ENCODE measurements around the gene PCDHGA9. TPM values are rescaled to one million over a fixed set of nuclear protein-coding genes. Genes with fewer than 3 reads are reported as not detected.

PCDHGA9 gene
- total and polyA plus RNA-seq, 10 of the 15 experiments (the other 5 are each of a cell fraction or from before 2014, with no cell fraction given): 0.08 to 0.63 (median 0.29) TPM; not detected in 2

DNA sequence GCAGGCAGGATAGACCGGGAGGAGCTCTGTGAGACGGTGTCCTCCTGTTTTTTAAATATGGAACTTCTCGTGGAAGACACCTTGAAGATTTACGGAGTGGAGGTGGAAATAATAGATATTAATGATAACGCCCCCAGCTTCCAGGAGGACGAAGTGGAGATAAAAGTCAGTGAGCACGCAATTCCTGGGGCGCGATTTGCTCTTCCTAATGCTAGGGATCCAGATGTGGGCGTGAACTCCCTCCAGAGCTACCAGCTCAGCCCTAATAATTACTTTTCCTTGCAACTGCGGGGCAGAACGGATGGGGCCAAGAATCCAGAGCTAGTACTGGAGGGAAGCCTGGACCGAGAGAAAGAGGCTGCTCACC lies 18.9 kb downstream of the PCDHGA9 start (continued):
- TF ChIP-seq ZNF687 (IDR thresholded peaks at IDR 0.05): no peak

DNA sequence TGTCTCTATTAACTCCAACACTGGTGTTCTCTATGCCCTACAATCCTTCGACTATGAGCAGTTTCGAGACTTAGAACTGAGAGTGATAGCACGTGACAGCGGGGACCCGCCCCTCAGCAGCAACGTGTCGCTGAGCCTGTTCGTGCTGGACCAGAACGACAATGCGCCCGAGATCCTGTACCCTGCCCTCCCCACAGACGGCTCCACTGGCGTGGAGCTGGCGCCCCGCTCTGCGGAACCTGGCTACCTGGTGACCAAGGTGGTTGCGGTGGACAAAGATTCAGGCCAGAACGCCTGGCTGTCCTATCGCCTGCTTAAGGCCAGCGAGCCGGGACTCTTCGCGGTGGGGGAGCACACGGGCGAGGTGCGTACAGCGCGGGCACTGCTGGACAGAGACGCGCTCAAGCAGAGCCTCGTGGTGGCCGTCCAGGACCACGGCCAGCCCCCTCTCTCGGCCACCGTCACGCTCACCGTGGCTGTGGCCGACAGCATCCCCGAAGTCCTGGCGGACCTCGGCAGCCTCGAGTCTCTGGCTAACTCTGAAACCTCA lies 20.2 kb downstream of the PCDHGA9 start:
- intact Hi-C loops (cut with micrococcal nuclease; ENCODE audit: unreplicated experiment): no loop called here
- ChIA-PET RAD21 (ENCODE audit: unreplicated experiment) (no interaction called here), POLR2A (no interaction called here), CTCF (interaction anchor here (0.9 to 10.9 kb wide), 6 partner anchors 53 to 141 kb away, joined by 3 to 245 read pairs (median 22); partner anchors contain the start of gene PCDHGC3), SMC1A (ENCODE audit: uncharacterized antibody, unreplicated experiment) (interaction anchor here (2.7 kb wide), 1 partner anchor 100 kb away, joined by 22 read pairs; no protein-coding TSS in a partner anchor)
- no TSS peak for BruUV-seq (replicated peaks)
- H2AFZ ChIP-seq (ENCODE audit: control insufficient read depth, low read depth, low read length): no peak overlapping the region
- DNase-seq (ENCODE audit: low read depth, low spot score) (no peak), ATAC-seq (no peak), FAIRE-seq (no peak)
- in situ Hi-C loops (cut with MboI): no loop called here
- peaks cover 4% of the 10 kb centered on the region; the same call in 1 of the 2 replicates for H3K4me1 ChIP-seq (ENCODE audit: control insufficient read depth, insufficient read depth, low read length)
- no peak overlapping the region for H3K9ac ChIP-seq (ENCODE audit: control insufficient read depth, insufficient read depth, low read length)
- H3K27ac ChIP-seq (ENCODE audit: control insufficient read depth, insufficient read depth): no peak overlapping the region
- 87% methylated on average over 40 of the region's 42 CpGs for WGBS (ENCODE audit: insufficient coverage, insufficient replicate concordance, low lambda C conversion rate, missing lambda C conversion rate)
- H3K4me2 ChIP-seq (ENCODE audit: control insufficient read depth, insufficient read depth): no peak overlapping the region
- TF ChIP-seq BCLAF1 (IDR thresholded peaks at IDR 0.05): no peak
- no peak for TF ChIP-seq TCF3 (IDR thresholded peaks at IDR 0.05; ENCODE audit: borderline replicate concordance, insufficient read depth, low read depth, low read length)
- TF ChIP-seq YY1 (IDR thresholded peaks at IDR 0.05; ENCODE audit: low read depth, low read length): no peak
- no peak for TF ChIP-seq YBX1 (IDR thresholded peaks at IDR 0.05)
- TF ChIP-seq, protein P1, sequence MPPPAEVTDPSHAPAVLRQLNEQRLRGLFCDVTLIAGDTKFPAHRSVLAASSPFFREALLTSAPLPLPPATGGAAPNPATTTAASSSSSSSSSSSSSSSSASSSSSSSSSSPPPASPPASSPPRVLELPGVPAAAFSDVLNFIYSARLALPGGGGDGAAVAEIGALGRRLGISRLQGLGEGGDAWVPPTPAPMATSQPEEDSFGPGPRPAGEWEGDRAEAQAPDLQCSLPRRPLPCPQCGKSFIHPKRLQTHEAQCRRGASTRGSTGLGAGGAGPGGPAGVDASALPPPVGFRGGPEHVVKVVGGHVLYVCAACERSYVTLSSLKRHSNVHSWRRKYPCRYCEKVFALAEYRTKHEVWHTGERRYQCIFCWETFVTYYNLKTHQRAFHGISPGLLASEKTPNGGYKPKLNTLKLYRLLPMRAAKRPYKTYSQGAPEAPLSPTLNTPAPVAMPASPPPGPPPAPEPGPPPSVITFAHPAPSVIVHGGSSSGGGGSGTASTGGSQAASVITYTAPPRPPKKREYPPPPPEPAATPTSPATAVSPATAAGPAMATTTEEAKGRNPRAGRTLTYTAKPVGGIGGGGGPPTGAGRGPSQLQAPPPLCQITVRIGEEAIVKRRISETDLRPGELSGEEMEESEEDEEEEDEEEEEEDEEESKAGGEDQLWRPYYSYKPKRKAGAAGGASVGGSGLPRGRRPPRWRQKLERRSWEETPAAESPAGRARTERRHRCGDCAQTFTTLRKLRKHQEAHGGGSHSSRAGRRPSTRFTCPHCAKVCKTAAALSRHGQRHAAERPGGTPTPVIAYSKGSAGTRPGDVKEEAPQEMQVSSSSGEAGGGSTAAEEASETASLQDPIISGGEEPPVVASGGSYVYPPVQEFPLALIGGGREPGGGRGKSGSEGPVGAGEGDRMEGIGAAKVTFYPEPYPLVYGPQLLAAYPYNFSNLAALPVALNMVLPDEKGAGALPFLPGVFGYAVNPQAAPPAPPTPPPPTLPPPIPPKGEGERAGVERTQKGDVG (CRISPR knock-in tag; IDR thresholded peaks at IDR 0.05): no peak
- TF ChIP-seq POLR2AphosphoS2 (IDR thresholded peaks at IDR 0.05; ENCODE audit: low read depth, low read length): no peak
- TF ChIP-seq, protein P2, sequence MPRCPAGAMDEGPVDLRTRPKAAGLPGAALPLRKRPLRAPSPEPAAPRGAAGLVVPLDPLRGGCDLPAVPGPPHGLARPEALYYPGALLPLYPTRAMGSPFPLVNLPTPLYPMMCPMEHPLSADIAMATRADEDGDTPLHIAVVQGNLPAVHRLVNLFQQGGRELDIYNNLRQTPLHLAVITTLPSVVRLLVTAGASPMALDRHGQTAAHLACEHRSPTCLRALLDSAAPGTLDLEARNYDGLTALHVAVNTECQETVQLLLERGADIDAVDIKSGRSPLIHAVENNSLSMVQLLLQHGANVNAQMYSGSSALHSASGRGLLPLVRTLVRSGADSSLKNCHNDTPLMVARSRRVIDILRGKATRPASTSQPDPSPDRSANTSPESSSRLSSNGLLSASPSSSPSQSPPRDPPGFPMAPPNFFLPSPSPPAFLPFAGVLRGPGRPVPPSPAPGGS (IDR thresholded peaks at IDR 0.05; ENCODE audit: borderline replicate concordance, insufficient read depth, low read depth, low read length, poor library complexity, severe bottlenecking): no peak
- no peak for TF ChIP-seq TAF1 (IDR thresholded peaks at IDR 0.05; ENCODE audit: borderline replicate concordance, low read depth, low read length)
- TF ChIP-seq CREB1 (IDR thresholded peaks at IDR 0.05; ENCODE audit: low read depth): no peak
- no peaks in the 10 kb centered on the region for H3K36me3 ChIP-seq (ENCODE audit: control insufficient read depth in 2 of 2, insufficient read depth in 2 of 2, low read length in 1 of 2)
- H3K9me3 ChIP-seq (replicated peaks; ENCODE audit: control insufficient read depth, insufficient read depth, low read length): peaks cover 20% of the 10 kb centered on the region; the same call in 2 of the 3 replicates
- no peak overlapping the region for H3K4me3 ChIP-seq
- no peaks in the 10 kb centered on the region for H4K20me1 ChIP-seq (ENCODE audit: control insufficient read depth, insufficient read depth)
- no peaks in the 10 kb centered on the region; a peak in 1 of 4 replicates for H3K27me3 ChIP-seq (replicated peaks in 1 of 2; ENCODE audit: control insufficient read depth in 2 of 2, insufficient read depth in 2 of 2, low read length in 1 of 2)
- H3K79me2 ChIP-seq (ENCODE audit: control insufficient read depth, insufficient read depth, low read length): no peaks in the 10 kb centered on the region

Measured in GM12878 (cell line).